GM18870 (cell line): ENCODE measurements around the gene TMA7.
"Not testable (repeated sequence)": the region's sequence is repeated elsewhere in the genome, so short reads cannot be mapped to it uniquely, and the experiment has no call there.

ENCODE experiments used
- ATAC-seq: cut with Tn5 transposase; IDR thresholded peaks from one replicate; pipeline ENCODE4 v1.9.1; 2021; ENCODE audit warnings: moderate library complexity; ENCODE audit not compliant: unreplicated experiment

TMA7 gene

GRCh38 chr3:48435774-48436476 is 4.1 kb upstream of the TMA7 start:
- no peak for ATAC-seq

GRCh38 chr3:48436477-48436787 is 3.6 kb upstream of the TMA7 start:
- no peak for ATAC-seq

- no peak for ATAC-seq
Measured at GRCh38 chr3:48436855-48437254, 3.2 kb upstream of the TMA7 start.

- no peak for ATAC-seq
Measured at GRCh38 chr3:48437812-48438211, 2.2 kb upstream of the TMA7 start.

- ATAC-seq, result no peak
Measured at GRCh38 chr3:48440590-48440958, 517 bp downstream of the TMA7 start.

- ATAC-seq, result no peak
Measured at GRCh38 chr3:48441940-48442339, 1.9 kb downstream of the TMA7 start.

GRCh38 chr3:48445277-48445882 is 5.3 kb downstream of the TMA7 start:
- ATAC-seq, result no peak

- ATAC-seq, result no peak
Measured at GRCh38 chr3:48446043-48446424, 6.0 kb downstream of the TMA7 start.

GRCh38 chr3:48446425-48447193 is 6.6 kb downstream of the TMA7 start, which contains the start of gene ATRIP:
TSS of gene ATRIP (plus strand) at chr3:48446737. CDS start at chr3:48446846, 109 bp downstream.
- ATAC-seq, result peak; percentile 68

GRCh38 chr3:48451270-48451669 is 11.2 kb downstream of the TMA7 start:
- ATAC-seq, result no peak

GRCh38 chr3:48456456-48456855 is 16.4 kb downstream of the TMA7 start:
- no peak for ATAC-seq

- no peak for ATAC-seq
Measured at GRCh38 chr3:48459331-48459730, 19.3 kb downstream of the TMA7 start.

- no peak for ATAC-seq
Measured at GRCh38 chr3:48459773-48460516, 19.9 kb downstream of the TMA7 start.

GRCh38 chr3:48460517-48460902 is 20.5 kb downstream of the TMA7 start:
- no peak for ATAC-seq

GRCh38 chr3:48461767-48462166 is 21.7 kb downstream of the TMA7 start:
- ATAC-seq, result not testable (repeated sequence)

GRCh38 chr3:48463703-48464102 is 23.6 kb downstream of the TMA7 start:
- no peak for ATAC-seq

- no peak for ATAC-seq
Measured at GRCh38 chr3:48464713-48465221, 24.7 kb downstream of the TMA7 start.

- ATAC-seq, result no peak
Measured at GRCh38 chr3:48465237-48465530, 25.1 kb downstream of the TMA7 start.

GRCh38 chr3:48465531-48466378 is 25.7 kb downstream of the TMA7 start:
- peak; percentile 44 for ATAC-seq

GRCh38 chr3:48466386-48467109 is 26.5 kb downstream of the TMA7 start:
- ATAC-seq, result peak; percentile 18
